Liver (tissue), 3 donors: Measurements from ENCODE around the gene BCAS4.

Experiments
- CTCF ChIP-seq: fragments of 150-350 bp; IDR thresholded peaks from 2 replicates; pipeline ENCODE4 v1.5.1; 2017; ENCODE audit warnings: improper control_type of control experiment, low read depth, low read length; ENCODE audit not compliant: missing input control
- RAD21 ChIP-seq, 2 donors: IDR thresholded peaks; 2 replicates each; pipeline ENCODE4 v1.6.1; 2016; ENCODE audit warnings: antibody characterized with exemption in 2 of 2, mild to moderate bottlenecking in 2 of 2
- REST ChIP-seq: IDR thresholded peaks from 2 replicates; pipeline ENCODE4 v1.6.1; 2016; ENCODE audit warnings: antibody characterized with exemption, mild to moderate bottlenecking
- SP1 ChIP-seq: IDR thresholded peaks from 2 replicates; pipeline ENCODE4 v1.6.1; 2018; ENCODE audit warnings: antibody characterized with exemption, mild to moderate bottlenecking
- donor health status: healthy.
- donor health status: healthy.

GRCh38 chr20:50901301-50901700 lies 106.4 kb downstream of the BCAS4 start:
- TF ChIP-seq CTCF (no peak), REST (no peak), RAD21 (IDR thresholded peaks at IDR 0.05) (no peak), SP1 (no peak)
